ENCODE results near the gene RCAN1. TPM values are rescaled to one million over a fixed set of nuclear protein-coding genes. Genes with fewer than 3 reads are reported as not detected.
A peak's percentile ranks its signal among the peaks of the same experiment; 100 is the strongest.

The RCAN1 gene
- total and polyA plus RNA-seq, 7 donors: 24.9 to 94.9 (median 38.4) TPM

- DNase-seq (peak in 1 of 2 donors; percentile 36), ATAC-seq (peak in 3 of 4 donors; percentile 57 to 66 (median 62))
- peak; percentile 45 for TF ChIP-seq CTCF (IDR thresholded peaks at IDR 0.05)
- H3K27me3 ChIP-seq (ENCODE audit: insufficient read depth in 3 of 3, low read length in 2 of 3): no peaks in the 10 kb centered on the region
- H3K4me1 ChIP-seq: peaks cover 22% of the 10 kb centered on the region
- no peak overlapping the region for H3K4me3 ChIP-seq
- no peaks in the 10 kb centered on the region for H3K9me3 ChIP-seq
- 86 to 88% (median 86%) methylated on average over 7 of the region's 7 CpGs for WGBS, 3 donors
- H3K27ac ChIP-seq: no peak overlapping the region
- H3K36me3 ChIP-seq (ENCODE audit: insufficient read depth in 1 of 2, low read depth in 1 of 2): no peaks in the 10 kb centered on the region
- intact Hi-C loops (cut with DNase I): no loop called here
Observed at GRCh38 chr21:34544032-34544496, 70.8 kb downstream of the RCAN1 start.

GRCh38 chr21:34543017-34543416 is 71.9 kb downstream of the RCAN1 start:
- WGBS, 3 donors: 79 to 100% (median 94%) methylated on average over 3 of the region's 3 CpGs
- no peak overlapping the region for H3K27ac ChIP-seq
- no peaks in the 10 kb centered on the region for H3K27me3 ChIP-seq (ENCODE audit: insufficient read depth in 3 of 3, low read length in 2 of 3)
- no peak overlapping the region for H3K4me3 ChIP-seq
- H3K9me3 ChIP-seq: no peaks in the 10 kb centered on the region
- H3K4me1 ChIP-seq: peaks cover 27% of the 10 kb centered on the region
- no peak for TF ChIP-seq CTCF (IDR thresholded peaks at IDR 0.05)
- intact Hi-C loops (cut with DNase I): no loop called here
- H3K36me3 ChIP-seq (ENCODE audit: insufficient read depth in 1 of 2, low read depth in 1 of 2): no peaks in the 10 kb centered on the region
- DNase-seq (no peak), ATAC-seq (no peak)

- H3K27ac ChIP-seq: no peak overlapping the region
- 75 to 84% (median 77%) methylated on average over 5 of the region's 5 CpGs for WGBS, 3 donors
- H3K36me3 ChIP-seq (ENCODE audit: insufficient read depth in 1 of 2, low read depth in 1 of 2): no peaks in the 10 kb centered on the region
- intact Hi-C loops (cut with DNase I): no loop called here
- peaks cover 25% of the 10 kb centered on the region for H3K4me1 ChIP-seq
- no peaks in the 10 kb centered on the region for H3K27me3 ChIP-seq (ENCODE audit: insufficient read depth in 3 of 3, low read length in 2 of 3)
- ATAC-seq (no peak), DNase-seq (no peak)
- H3K9me3 ChIP-seq: no peaks in the 10 kb centered on the region
- no peak overlapping the region for H3K4me3 ChIP-seq
- no peak for TF ChIP-seq CTCF (IDR thresholded peaks at IDR 0.05)
Observed at GRCh38 chr21:34540206-34540605, 74.7 kb downstream of the RCAN1 start.

- H3K27ac ChIP-seq: no peak overlapping the region
- intact Hi-C loops (cut with DNase I): no loop called here
Observed at GRCh38 chr21:34537838-34538237, 77.1 kb downstream of the RCAN1 start.

More at GRCh38 chr21:34537838-34538237, 77.1 kb downstream of the RCAN1 start:
- no peak for TF ChIP-seq CTCF (IDR thresholded peaks at IDR 0.05)
- Histone ChIP-seq H3K4me3 (no peak overlapping the region), H3K36me3 (ENCODE audit: insufficient read depth in 1 of 2, low read depth in 1 of 2) (no peaks in the 10 kb centered on the region), H3K9me3 (no peaks in the 10 kb centered on the region), H3K4me1 (peaks cover 17% of the 10 kb centered on the region), H3K27me3 (ENCODE audit: insufficient read depth in 3 of 3, low read length in 2 of 3) (no peaks in the 10 kb centered on the region)
- ATAC-seq: no peak
- no peak for DNase-seq
- WGBS, 3 donors: 71 to 76% (median 75%) methylated on average over 3 of the region's 3 CpGs
